Uterus (tissue), 2 donors: ENCODE data around the gene EPHX1.

Source experiments
- POLR2A ChIP-seq, 2 donors: fragments of 450-650 bp; IDR thresholded peaks; one replicate each; pipeline ENCODE4 v1.6.1; 2016; ENCODE audit warnings: antibody characterized with exemption in 2 of 2, mild to moderate bottlenecking in 1 of 2, moderate library complexity in 1 of 2
- TF ChIP-seq, protein P1 (sequence below), 4 experiments: fragments of 200-600 bp in 2 of 4; fragments of 450-650 bp in 2 of 4; sonication (generic) in 2 of 4; IDR thresholded peaks; one replicate each; pipeline ENCODE4 v1.5.1; 2016 to 2019; ENCODE audit warnings: antibody characterized with exemption in 4 of 4, mild to moderate bottlenecking in 2 of 4, moderate library complexity in 1 of 4

DNA sequence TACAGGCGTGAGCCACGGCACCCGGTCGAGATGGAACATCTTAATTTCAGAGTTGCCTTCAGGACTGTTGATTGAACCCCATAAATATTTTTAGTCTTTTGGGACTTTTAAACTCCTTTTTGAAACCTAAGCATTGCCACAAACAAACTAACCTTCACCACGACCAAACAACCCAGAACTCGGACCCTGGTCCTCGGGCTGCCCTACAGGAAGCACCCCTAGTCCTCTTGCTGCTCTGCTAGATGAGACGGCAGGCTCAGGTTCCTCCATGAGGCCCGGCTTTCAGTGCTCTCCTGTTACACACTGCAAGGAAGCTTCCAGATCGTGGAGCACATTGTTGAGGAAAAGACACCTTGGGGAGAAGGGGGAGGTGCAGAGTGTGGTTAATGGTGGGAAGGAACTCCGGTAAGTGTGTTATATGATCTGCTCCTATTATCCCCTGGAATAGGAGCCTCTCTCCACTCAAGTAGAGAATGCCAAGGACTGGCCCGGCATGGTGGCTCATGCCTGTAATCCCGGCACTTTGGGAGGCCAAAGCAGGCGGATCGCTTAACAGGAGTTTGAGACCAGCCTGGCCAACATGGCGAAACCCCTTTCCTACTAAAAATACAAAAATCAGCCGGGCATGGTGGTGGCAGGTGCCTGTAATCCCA, 5.7 kb downstream of the EPHX1 start:
- TF ChIP-seq, protein P1, sequence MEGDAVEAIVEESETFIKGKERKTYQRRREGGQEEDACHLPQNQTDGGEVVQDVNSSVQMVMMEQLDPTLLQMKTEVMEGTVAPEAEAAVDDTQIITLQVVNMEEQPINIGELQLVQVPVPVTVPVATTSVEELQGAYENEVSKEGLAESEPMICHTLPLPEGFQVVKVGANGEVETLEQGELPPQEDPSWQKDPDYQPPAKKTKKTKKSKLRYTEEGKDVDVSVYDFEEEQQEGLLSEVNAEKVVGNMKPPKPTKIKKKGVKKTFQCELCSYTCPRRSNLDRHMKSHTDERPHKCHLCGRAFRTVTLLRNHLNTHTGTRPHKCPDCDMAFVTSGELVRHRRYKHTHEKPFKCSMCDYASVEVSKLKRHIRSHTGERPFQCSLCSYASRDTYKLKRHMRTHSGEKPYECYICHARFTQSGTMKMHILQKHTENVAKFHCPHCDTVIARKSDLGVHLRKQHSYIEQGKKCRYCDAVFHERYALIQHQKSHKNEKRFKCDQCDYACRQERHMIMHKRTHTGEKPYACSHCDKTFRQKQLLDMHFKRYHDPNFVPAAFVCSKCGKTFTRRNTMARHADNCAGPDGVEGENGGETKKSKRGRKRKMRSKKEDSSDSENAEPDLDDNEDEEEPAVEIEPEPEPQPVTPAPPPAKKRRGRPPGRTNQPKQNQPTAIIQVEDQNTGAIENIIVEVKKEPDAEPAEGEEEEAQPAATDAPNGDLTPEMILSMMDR (IDR thresholded peaks at IDR 0.05): no peak
- TF ChIP-seq POLR2A (IDR thresholded peaks at IDR 0.05): no peak
